ENCODE data around the gene FRY.

FRY gene

DNA sequence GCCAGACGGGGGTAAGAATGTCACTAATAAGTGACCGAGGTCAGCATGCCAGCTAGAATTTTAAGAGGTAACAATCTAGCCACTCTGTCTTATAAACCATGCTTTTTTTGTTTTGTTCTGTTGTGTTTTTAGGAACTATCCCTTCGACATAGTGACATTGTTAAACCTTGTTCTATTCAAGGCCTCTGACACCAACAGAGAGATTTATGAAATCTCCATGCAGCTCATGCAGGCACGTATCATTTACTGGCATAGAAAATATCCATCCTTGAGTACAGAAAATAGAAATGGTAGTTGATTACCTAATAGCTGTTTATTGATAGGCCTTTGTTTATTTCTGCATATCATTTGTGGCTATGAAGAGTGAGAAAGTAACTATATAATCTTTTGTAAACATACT lies 170.2 kb downstream of the FRY start:
- H3K27me3 ChIP-seq (ENCODE audit: insufficient read depth, poor library complexity, severe bottlenecking) = no peaks in the 10 kb centered on the region
- no peak overlapping the region for H3K27ac ChIP-seq (replicated peaks)
- DNase-seq (ENCODE audit: low read depth in 1 of 2, low spot score in 1 of 2) = no peak
- TF ChIP-seq GABPA (IDR thresholded peaks at IDR 0.05; ENCODE audit: low read depth) (no peak), SPI1 (IDR thresholded peaks at IDR 0.05; ENCODE audit: borderline replicate concordance, low read depth) (no peak), POLR2AphosphoS5 (IDR thresholded peaks at IDR 0.05; ENCODE audit: low read depth) (no peak)
- TF ChIP-seq, protein P1, sequence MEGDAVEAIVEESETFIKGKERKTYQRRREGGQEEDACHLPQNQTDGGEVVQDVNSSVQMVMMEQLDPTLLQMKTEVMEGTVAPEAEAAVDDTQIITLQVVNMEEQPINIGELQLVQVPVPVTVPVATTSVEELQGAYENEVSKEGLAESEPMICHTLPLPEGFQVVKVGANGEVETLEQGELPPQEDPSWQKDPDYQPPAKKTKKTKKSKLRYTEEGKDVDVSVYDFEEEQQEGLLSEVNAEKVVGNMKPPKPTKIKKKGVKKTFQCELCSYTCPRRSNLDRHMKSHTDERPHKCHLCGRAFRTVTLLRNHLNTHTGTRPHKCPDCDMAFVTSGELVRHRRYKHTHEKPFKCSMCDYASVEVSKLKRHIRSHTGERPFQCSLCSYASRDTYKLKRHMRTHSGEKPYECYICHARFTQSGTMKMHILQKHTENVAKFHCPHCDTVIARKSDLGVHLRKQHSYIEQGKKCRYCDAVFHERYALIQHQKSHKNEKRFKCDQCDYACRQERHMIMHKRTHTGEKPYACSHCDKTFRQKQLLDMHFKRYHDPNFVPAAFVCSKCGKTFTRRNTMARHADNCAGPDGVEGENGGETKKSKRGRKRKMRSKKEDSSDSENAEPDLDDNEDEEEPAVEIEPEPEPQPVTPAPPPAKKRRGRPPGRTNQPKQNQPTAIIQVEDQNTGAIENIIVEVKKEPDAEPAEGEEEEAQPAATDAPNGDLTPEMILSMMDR (IDR thresholded peaks at IDR 0.05; ENCODE audit: insufficient read depth, low read length) = no peak
- TF ChIP-seq, protein P2, sequence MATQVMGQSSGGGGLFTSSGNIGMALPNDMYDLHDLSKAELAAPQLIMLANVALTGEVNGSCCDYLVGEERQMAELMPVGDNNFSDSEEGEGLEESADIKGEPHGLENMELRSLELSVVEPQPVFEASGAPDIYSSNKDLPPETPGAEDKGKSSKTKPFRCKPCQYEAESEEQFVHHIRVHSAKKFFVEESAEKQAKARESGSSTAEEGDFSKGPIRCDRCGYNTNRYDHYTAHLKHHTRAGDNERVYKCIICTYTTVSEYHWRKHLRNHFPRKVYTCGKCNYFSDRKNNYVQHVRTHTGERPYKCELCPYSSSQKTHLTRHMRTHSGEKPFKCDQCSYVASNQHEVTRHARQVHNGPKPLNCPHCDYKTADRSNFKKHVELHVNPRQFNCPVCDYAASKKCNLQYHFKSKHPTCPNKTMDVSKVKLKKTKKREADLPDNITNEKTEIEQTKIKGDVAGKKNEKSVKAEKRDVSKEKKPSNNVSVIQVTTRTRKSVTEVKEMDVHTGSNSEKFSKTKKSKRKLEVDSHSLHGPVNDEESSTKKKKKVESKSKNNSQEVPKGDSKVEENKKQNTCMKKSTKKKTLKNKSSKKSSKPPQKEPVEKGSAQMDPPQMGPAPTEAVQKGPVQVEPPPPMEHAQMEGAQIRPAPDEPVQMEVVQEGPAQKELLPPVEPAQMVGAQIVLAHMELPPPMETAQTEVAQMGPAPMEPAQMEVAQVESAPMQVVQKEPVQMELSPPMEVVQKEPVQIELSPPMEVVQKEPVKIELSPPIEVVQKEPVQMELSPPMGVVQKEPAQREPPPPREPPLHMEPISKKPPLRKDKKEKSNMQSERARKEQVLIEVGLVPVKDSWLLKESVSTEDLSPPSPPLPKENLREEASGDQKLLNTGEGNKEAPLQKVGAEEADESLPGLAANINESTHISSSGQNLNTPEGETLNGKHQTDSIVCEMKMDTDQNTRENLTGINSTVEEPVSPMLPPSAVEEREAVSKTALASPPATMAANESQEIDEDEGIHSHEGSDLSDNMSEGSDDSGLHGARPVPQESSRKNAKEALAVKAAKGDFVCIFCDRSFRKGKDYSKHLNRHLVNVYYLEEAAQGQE (IDR thresholded peaks at IDR 0.05; ENCODE audit: insufficient replicate concordance, low read depth) = no peak
- no peak overlapping the region for H3K4me3 ChIP-seq (replicated peaks; ENCODE audit: insufficient read depth, low read length)

DNA sequence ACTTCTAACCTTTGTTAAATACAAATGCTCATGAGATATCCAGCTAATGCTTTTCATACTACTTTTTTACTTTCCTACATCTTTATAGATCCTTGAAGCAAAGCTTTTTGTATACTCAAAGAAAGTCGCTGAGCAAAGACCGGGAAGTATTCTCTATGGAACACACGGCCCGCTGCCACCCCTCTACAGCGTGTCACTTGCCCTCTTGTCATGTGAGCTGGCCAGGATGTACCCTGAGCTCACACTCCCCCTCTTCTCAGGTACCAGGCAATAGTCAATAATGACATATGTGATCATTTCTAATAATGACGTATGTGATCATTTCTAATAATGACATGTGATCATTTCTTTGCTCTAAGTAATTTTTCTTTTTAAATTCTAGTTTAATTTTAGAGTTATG lies 170.7 kb downstream of the FRY start:
- Histone ChIP-seq H3K4me3 (replicated peaks; ENCODE audit: insufficient read depth, low read length) (no peak overlapping the region), H3K27ac (replicated peaks) (no peak overlapping the region), H3K27me3 (ENCODE audit: insufficient read depth, poor library complexity, severe bottlenecking) (no peaks in the 10 kb centered on the region)
- no peak for DNase-seq (ENCODE audit: low read depth in 1 of 2, low spot score in 1 of 2)
- TF ChIP-seq, protein P2 (IDR thresholded peaks at IDR 0.05; ENCODE audit: insufficient replicate concordance, low read depth) = no peak
- no peak for TF ChIP-seq POLR2AphosphoS5 (IDR thresholded peaks at IDR 0.05; ENCODE audit: low read depth)
- TF ChIP-seq, protein P1 (IDR thresholded peaks at IDR 0.05; ENCODE audit: insufficient read depth, low read length) = no peak
- TF ChIP-seq SPI1 (IDR thresholded peaks at IDR 0.05; ENCODE audit: borderline replicate concordance, low read depth) = no peak
- TF ChIP-seq GABPA (IDR thresholded peaks at IDR 0.05; ENCODE audit: low read depth) = no peak

DNA sequence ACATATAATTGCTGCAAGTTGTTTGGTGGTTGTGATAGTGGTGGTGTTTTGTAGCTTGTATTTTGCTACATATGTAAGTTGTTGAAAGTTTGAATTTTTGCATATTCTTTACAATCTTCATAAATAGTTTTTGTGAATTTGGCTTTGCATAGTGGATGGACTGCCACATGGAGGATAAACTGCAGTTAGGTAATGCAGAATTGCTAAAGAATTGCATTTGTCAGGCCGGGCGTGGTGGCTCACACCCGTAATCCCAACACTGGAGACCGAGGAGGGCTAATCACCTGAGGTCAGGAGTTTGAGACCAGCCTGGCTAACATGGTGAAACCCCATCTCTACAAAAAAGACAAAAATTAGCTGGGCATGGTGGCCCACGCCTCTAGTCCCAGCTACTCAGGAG lies 171.6 kb downstream of the FRY start:
- H3K4me3 ChIP-seq (replicated peaks; ENCODE audit: insufficient read depth, low read length) = no peak overlapping the region
- no peak overlapping the region for H3K27ac ChIP-seq (replicated peaks)
- TF ChIP-seq, protein P1 (IDR thresholded peaks at IDR 0.05; ENCODE audit: insufficient read depth, low read length) = no peak
- TF ChIP-seq GABPA (IDR thresholded peaks at IDR 0.05; ENCODE audit: low read depth) (no peak), POLR2AphosphoS5 (IDR thresholded peaks at IDR 0.05; ENCODE audit: low read depth) (no peak), SPI1 (IDR thresholded peaks at IDR 0.05; ENCODE audit: borderline replicate concordance, low read depth) (no peak)
- TF ChIP-seq, protein P2 (IDR thresholded peaks at IDR 0.05; ENCODE audit: insufficient replicate concordance, low read depth) = no peak
- no peak for DNase-seq (ENCODE audit: low read depth in 1 of 2, low spot score in 1 of 2)
- no peaks in the 10 kb centered on the region for H3K27me3 ChIP-seq (ENCODE audit: insufficient read depth, poor library complexity, severe bottlenecking)

Data from HL-60 (cell line).